PFSK-1 (cell line): Measurements from ENCODE around the gene TMEM202.

Experiments used
- POLR2AphosphoS5 ChIP-seq: IDR thresholded peaks from 2 replicates; pipeline ENCODE4 v1.6.1; 2012; ENCODE audit warnings: low read depth, mild to moderate bottlenecking, control low read depth, low read length, moderate library complexity
- REST ChIP-seq, 2 experiments: IDR thresholded peaks; 2 replicates each; pipeline versions ENCODE4 v1.6.1 to v1.8.0; 2011 to 2012; ENCODE audit warnings: low read depth in 2 of 2, low read length in 2 of 2, control low read depth in 1 of 2, inconsistent platforms in 1 of 2, mild to moderate bottlenecking in 1 of 2, moderate library complexity in 1 of 2; ENCODE audit not compliant: insufficient read depth in 1 of 2

GRCh38 chr15:72404356-72404755, 6.3 kb downstream of the TMEM202 start:
- TF ChIP-seq REST (IDR thresholded peaks at IDR 0.05; ENCODE audit: insufficient read depth in 1 of 2, low read depth in 2 of 2, low read length in 2 of 2) = no peak
- no peak for TF ChIP-seq POLR2AphosphoS5
